Stimulated activated CD8-positive, alpha-beta memory T cell treated with anti-CD3 and anti-CD28 coated beads, Interleukin-4, amount 100 ng/mL, for 48 hours (primary cell): ENCODE data around the gene PLCD4.

ENCODE experiments used
- DNase-seq: peaks from one replicate; pipeline ENCODE4 v3.0.0-alpha.2; 2020

Gene PLCD4

DNA sequence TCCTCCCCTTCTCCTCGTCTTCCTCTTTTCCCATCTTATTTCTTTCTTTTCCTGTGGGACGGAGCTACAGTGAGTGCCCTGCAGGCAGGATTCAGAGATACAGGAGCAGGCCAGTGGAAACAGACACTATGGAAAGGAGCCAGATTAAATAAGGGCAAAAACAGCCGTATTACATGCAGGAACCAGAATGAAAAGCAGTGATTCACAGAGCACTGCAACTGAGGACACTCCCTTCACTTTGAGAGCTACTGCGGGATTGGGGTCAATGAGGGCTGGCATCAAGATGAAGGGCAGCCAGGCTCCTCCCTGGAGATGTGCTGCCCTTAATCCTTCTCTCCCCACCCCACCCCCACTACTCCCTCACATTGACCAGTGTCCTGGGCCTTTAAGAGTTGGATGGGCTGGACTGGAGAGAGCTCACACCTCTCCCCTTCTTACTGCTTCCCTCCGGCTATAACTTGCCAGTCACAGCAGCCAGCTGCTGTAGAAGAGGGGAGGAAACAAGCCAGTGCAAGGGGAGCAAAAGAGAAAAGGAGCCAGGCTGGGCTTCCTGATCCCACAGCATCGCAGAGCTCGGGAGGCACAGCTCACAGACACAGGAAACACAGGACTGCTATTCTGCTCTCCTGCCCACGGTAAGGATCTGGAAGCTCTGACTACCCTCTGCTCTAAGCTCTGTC is at the start of gene PLCD4:
Gene PLCD4, plus strand, starts transcription at position 464 of the 680 bp plus-strand sequence. CDS start 7,841 bp downstream, outside the sequence.
- DNase-seq, result no peak

DNA sequence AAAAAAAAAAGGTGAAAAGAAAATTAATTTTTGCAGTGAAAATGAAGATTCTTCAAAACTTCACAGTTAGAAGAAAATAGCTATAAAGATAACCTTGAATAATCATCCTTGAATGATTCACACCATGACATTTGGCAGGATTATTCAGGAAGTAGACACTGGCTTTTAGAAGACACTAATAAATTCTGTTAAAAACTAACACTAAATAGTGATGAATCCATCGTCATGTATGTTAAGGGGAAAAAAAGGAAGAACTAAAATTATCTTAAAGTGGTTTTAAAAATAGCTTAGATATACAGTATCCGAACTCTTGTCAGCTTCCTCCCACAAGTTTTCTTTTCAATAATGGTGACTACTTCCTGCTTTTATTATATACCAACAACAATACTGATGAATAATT is 49.8 kb upstream of the PLCD4 start:
- DNase-seq, result no peak

DNA sequence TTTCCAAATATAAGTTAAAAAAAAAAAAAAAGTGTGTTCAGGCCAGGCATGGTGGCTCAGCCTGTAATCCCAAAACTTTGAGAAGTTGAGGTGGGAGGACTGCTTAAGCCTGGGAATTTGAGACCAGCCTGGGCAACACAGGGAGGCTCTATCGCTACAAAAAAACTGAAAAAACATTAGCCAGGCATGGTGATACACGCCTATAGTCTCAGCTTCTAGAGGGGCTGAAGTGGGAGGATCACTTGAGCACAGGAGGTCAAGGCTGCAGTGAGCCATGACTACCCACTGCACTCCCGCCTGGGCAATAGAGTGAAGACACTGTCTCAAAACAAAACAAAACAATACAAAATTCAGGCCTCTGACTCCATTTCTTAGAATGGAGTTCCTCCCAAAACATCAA is 48.7 kb upstream of the PLCD4 start:
- no peak for DNase-seq

DNA sequence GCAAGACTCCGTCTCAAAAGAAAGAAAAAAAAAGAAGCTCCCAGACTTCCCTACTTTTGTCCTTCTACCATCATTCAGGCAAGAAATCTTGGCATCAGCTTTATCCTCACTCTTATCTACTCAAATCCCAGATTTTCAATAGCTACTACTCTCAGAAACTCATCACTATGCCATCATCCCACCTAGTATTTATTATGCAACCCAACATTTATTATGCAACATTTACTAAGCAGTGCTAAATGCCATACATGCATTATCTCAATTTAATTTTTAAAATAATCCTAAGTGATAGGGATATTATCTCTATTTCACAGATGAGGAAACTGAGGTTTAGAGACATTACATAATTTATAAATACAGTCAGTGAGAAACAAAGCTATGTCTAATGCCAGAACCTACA is 43.6 kb upstream of the PLCD4 start:
- no peak for DNase-seq

DNA sequence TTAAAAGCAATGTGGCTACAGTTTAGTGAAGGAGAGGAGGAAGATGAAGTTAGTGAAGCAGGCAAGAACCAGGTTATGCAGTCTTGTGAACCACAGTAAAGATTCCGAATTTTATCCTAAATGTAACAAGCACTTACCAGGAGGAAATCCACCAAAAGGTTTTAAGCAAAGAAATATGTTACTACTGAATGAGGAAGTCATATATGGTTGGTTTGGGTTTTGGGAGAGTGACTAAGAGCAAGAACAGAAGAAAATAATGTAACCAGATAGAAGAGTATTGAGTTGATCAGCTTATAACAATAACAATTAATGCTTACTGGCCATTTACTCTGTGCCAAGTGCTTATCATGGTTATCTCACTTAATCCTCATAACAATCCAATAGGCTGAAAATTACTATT is 41.4 kb upstream of the PLCD4 start:
- DNase-seq, result no peak

DNA sequence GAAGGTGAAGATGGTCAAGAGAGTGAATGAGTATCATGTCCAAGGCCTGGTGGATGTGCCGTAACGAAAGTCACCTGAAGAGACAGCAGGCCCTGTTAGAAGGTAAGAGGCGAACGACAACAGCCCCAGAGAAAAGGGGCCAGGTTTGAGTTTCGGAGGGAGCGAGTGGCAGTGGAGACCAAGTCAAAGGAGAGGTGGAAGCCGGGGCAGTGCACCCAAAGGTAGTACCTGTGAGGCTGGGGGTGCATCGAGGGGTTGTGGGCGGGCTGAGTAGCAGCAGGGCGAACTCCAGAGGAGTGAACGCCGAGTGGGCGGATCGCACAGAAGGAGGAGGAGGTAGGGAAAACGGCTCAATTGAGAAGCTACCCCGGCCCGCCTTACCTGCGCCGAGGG is 39.9 kb upstream of the PLCD4 start:
- DNase-seq, result no peak

DNA sequence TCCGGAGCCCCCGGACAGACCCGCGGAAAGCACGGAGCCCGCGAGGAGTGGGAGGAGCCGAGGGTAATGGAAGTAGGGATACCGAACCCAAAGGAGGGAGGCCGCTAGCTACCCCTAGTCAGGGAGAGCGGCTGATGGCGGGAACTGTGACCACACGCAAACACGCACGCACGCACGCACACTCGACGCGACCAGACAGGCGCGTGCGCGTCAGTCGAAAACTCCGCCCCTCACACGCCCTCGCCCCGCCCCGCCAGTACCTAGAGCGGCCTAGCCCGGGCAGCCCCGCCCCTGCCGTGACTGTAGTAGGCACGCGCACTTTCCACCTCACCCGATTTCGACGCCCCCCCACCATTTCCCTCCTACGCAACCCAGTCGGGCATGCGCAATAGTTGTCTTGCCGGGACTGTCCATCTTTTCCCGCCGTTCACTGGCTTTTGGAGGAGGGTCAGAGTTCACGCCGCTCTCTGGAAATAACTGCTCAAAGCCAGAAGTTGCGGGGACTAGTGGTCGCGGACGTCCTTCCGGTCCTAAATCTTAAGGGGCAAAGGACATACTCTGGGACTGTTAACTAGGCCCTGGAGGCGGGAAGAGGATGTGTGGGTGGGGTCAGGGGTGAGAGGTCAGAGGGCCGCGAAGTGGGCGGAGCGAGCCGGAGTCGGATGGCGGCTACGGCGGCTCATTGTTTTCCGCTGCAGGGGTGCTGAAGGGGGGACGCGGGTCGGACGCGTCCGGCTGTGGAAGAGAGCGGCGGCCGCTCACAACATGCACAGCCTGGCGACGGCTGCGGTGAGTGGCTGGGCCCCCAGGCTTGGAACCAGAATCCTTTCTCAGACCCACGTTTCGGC is 39.3 kb upstream of the PLCD4 start, which contains the start of the genes CNOT9 and USP37:
Gene CNOT9, plus strand, starts transcription at position 650 of the 848 bp plus-strand sequence. Its CDS starts 116 bp downstream, at position 766.
Gene USP37, minus strand, starts transcription at position 162 of the 848 bp plus-strand sequence. CDS start 9,698 bp downstream, outside the sequence.
- DNase-seq, result peak; percentile 100

DNA sequence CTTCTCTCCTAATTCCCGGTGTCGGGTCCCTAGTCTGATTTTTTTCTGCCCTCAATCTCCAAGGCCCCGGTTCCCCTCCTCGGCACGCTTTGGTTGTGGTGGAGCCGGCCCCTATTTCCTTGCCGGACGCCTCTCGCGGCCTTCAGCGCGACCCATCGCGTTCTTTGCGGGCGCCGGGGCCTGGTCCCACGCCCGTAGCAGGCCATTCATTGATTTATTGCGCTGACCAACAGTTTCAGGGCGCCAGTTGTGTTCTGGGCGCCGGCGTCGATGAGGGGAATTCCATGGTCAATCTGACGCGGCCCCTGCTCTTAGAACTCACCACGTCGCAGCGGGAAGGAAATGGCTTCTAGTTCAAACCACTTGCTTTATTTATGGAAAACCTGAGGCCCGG is 38.7 kb upstream of the PLCD4 start:
- peak; percentile 75 for DNase-seq

DNA sequence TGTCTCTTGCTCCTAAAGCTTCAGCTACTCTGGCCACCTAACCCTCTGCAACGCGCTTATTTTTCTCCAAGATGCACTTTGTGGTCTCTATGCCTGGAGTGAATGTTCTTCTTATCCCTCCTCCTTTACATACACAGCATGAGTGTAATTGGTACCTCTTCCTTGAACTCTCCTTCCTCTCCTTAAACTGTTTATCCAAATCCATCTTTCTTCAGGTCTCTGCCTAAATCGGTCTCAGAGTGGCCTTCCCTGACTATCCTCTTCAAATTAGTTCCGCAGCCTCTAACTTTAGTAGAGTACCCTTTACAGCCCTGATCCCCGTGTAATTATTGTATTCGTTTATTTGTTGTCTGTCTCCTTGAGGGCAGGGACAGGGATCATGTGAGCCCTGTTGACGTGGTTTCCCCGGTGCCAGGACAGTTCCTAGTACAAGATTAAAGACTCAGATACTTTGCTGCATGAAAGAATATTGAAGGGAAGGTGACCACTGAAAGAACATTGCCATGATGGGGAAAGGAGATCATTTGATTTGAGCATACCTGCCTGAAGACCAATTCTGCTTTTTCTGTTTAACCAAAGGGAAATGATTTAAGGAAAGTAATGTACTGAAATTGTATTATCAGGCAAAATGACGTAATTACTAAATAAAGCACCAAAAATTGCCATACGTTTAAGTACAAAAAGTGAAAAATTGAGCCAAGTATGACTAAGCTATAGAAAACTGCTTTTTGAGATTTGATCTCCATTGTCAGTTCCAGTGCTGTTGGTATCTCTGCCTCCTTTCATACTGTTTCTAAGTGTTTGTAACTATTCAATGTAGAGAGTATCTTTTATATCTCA is 37.8 kb upstream of the PLCD4 start:
- DNase-seq, result no peak

DNA sequence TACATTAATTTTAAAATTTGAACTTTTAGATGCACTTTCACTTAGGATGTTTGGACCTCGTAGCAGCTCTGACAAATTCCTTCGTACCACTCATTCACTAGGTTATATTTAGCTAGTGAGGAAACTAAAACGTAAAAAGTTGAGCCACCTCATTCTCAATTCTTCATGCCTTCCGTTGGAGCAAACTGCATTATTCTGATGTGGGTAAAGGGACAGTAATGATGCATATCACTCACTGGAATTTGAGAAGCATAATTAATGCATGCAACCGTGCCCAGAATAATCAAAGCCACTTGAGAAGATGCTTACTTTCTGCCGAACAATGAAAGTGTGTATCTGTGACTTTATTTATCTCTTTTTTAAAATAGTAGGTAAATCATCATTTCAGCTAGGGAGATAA is 36.8 kb upstream of the PLCD4 start:
- no peak for DNase-seq

DNA sequence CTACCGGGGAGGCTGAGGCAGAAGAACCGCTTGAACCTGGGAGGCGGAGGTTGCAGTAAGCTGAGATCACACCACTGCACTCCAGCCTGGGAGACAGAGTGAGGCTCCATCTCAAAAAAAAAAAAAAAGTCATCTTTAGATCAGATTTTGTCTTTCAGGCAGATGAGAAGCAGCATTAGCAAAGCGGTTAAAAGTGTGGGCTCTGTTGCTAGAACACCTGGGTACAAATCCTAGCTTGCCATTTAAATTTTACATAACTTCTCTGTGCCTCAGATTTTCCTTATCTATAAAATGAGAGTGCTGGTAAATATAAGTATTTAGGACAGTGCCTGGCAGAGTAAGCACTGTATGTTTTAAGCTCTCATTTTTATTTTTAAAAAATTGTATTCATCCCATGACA is 30.8 kb upstream of the PLCD4 start:
- DNase-seq, result no peak

DNA sequence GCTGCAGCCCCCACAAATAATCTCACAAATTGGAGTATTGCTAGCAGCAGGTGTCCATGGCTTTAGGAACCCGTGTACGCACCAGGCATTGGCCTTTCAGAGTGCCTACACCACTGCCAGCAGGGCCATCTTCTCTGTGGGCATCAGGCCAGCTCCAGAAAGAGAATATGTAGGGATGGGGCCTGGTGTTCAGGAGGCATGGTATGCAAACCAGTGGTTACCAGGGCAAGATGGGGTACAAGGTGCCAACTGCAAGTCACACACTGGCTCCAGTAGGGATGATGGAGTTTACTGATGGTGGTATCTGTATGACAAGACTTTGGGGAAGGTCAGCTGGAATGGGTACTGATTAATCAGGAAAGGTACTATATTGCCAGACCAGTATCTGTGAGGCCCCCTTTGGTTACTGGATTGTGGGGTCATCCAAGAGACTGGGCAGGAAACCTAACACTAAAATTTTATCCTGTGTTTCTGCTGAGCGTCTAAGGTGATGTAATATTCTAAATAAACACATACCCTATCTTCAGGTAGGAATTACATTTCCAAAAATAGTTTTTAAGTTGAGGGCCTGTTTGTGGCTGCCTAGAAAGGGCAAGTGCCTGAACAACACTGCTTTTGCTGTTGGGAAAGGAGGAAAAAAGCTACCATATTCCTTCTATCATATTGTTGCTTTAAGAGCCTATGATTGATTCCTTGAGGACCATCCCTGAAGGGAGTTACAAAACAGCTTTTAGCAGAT is 30.0 kb upstream of the PLCD4 start:
- DNase-seq, result no peak

DNA sequence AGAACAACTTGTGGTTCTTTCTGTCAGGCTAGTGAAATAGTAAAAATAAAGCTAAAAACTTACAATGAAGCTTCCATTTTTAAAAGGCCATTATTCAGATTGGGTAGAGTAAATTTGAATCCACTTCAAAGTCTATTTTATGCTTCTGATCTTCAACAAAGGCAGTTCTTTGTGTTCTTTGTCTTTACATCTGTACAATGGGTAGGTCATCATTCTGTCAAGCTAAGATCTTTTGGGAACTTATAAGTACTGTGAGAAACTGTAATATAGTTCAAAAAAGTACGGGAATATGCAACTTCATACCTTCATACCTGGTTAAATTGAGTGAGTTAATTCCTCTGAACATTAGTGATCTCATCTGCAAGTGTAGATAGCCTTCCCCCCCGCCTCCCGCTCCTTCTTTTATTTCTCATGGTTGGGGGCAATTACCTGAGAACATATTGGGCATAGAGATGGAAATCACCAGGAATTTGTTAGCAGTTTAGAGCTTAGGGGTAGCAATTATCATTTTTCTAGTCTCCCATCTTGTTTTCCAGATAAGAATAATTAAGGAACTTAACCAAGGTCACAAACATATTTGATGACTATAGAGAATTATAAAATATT is 29.3 kb upstream of the PLCD4 start:
- DNase-seq, result no peak

DNA sequence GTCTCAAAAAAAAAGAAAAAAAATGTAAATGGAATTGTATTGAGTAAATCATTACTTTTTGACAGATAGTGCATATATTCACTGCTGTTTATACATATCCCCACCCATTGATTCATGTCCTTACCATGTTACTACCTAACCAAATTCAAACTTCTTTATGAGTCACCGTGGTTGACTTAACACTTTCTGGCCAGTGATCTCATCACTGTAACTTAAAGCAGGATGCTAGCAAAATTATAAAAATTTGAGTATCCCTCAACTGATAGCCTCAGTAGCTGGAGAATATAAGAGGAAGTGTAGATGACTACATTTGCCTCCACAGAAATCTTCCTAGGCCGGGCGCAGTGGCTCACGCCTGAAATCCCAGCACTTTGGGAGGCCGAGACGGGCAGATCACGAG is 25.6 kb upstream of the PLCD4 start:
- DNase-seq, result no peak

DNA sequence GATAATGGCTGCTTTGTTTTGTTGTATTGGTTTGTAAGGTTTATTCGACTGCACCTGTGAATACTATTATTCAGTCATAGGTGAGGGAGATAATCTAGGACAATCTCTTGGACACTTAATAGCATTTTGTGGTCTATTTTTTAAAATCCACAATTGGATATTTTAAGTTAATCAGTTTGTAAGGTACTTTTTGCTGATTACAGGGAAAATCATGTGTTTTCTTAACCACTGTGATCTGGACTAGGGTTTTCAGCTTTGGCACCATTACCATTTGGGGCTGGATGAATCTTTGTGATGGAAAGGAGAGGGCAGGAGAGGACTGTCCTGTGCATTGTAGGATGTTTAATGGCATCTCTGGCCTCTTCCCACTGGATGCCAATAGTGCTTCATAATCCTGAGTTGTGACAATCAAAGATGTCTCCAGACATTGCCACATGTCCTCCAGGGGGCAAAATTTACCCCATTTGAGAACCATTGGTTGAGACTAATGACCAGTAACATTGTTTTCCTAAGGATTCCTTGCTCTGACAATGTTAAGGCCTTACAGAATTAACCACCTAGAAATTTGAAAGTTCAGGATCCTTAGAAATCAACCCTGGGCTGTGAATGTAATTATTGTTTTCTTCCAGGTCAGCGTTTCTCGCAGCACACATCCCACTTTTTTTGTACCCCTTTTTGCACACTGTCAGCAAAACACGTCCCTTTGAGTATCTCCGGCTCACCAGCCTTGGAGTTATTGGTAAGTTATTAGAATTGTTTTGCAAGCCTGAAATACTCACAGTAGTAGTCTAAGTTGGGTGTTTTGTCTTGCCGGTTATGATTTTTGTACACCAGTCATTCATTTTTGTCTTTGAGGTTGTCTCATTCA is 23.5 kb upstream of the PLCD4 start:
- DNase-seq, result no peak

DNA sequence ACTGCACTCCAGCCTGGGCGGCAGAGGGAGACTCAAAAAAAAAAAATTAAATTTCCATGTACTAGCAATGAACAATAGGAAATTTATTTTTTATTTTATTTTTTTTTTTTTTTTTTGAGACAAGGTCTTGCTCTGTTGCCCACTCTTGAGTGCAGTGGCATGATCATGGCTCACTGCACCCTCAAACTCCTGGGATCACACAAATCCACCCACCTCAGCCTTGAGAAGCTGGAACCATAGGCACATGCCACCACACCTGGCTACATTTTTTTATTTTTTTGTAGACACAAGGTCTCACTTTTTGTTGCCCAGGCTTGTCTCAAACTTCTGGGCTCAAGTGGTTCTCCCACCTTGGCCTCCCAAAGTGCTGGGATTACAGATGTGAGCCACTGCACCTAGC is 22.2 kb upstream of the PLCD4 start:
- DNase-seq, result no peak

DNA sequence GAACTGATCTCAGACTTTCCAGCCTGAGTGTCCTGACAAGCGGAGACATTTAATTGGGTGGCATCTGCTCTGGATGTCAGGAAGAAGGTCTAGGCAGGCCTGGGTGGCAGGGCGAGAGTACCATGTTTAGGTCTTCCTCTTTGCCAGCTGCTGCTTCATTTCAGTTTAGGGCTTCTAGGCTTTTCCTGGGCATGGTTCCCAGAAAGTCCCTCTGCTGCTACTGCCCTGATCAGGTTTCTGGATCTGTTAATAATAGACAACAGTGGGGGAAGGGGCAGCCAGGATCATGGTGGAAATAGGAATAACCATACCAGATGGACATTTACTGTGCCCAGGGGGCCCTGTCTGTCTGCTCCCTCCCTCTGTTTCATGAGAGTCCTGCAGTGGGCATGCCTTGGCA is 2.3 kb upstream of the PLCD4 start:
- DNase-seq, result no peak

DNA sequence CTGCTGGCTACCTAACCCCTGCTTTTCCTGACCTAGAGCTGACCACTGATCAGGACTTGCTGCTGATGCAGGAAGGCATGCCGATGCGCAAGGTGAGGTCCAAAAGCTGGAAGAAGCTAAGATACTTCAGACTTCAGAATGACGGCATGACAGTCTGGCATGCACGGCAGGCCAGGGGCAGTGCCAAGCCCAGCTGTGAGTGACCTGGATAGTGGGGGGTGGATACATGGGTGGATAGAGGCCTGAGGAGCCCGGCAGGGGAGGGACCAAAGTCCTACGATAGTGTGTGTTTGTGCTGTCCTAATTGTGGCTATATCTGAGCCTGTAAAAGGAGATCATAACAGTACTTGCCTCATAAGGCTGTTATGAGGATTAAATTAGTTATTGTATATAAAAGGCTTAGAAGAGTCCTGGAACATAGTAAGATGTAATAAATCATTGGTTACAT is 8.2 kb downstream of the PLCD4 start:
- no peak for DNase-seq

DNA sequence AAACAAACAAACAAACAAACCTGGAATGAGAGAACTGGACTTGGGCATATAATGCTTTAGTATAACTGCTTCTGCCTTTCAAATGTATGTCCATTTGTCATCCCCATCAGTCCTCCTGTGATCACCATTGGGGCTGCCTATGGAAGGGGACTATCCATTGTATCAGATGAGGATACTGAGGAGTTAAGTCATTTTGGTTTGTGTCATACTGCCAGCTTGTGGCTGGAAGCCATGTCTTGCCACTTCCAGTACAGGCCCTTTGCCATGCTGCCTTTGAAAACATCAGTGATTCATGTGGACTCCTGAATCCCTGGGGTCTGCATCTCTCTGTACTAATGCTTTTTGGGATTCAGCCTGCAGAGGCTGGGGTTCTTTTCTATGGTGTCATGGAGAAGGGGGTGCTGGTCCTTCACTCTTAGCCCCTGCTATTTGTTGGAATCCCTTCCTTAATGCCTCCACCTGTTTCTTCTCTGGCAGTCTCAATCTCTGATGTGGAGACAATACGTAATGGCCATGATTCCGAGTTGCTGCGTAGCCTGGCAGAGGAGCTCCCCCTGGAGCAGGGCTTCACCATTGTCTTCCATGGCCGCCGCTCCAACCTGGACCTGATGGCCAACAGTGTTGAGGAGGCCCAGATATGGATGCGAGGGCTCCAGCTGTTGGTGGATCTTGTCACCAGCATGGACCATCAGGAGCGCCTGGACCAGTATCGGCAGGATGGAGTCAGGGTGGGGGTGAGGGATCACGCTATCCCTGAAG is 10.6 kb downstream of the PLCD4 start:
- no peak for DNase-seq

DNA sequence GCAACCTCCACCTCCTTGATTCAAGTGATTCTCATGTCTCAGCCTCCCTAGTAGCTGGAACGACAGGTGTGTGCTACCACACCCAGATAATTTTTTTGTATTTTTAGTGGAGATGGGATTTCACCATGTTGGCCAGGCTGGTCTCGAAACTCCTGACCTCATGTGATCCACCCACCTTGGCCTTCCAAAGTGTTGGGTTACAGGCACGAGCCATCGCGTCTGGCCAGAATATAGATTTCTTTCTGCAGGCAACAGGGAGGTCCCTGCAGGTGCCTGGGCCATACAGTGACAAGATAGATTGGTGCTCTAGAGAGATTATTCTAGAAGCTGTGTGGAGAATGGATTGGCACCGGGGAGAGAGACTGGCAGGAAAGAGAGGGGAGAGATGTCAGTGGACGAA is 13.3 kb downstream of the PLCD4 start:
- no peak for DNase-seq
